Natural killer cell (primary cell): ENCODE results near the gene CACNA2D4. TPM values are rescaled to one million over a fixed set of nuclear protein-coding genes. Genes with fewer than 3 reads are reported as not detected.
A peak's percentile ranks its signal among the peaks of the same experiment; 100 is the strongest.

ENCODE experiments used
- ATAC-seq, 3 donors: fragments of 150-1000 bp in 2 of 3; fragments of 200-7000 bp in 1 of 3; cut with Tn5 transposase; 1 replicate in 1 of 3; 2 replicates in 2 of 3; pipeline ENCODE4 v1.10.0; 2021; ENCODE audit warnings: mild to moderate bottlenecking in 2 of 3, moderate library complexity in 2 of 3
- DNase-seq, 2 donors: peaks; one replicate each; pipeline versions ENCODE4 v3.0.0 to v3.0.0-alpha.2; 2013 to 2021; ENCODE audit warnings: mixed read lengths in 1 of 2
- H3K27ac ChIP-seq: one replicate; pipeline ENCODE4 v1.5.1; 2013; ENCODE audit warnings: mild to moderate bottlenecking, low read length
- H3K27me3 ChIP-seq: one replicate; pipeline ENCODE4 v1.6.1; 2013; ENCODE audit warnings: low read length; ENCODE audit not compliant: control insufficient read depth, insufficient read depth
- H3K36me3 ChIP-seq: one replicate; pipeline ENCODE4 v1.6.1; 2013; ENCODE audit warnings: low read length; ENCODE audit not compliant: control insufficient read depth, insufficient read depth
- H3K4me1 ChIP-seq: one replicate; pipeline ENCODE4 v1.6.1; 2013; ENCODE audit warnings: low read length; ENCODE audit not compliant: control insufficient read depth, insufficient read depth
- H3K4me3 ChIP-seq: one replicate; pipeline ENCODE4 v1.5.1; 2013; ENCODE audit warnings: low read length
- H3K9me3 ChIP-seq: one replicate; pipeline ENCODE4 v1.6.1; 2013; ENCODE audit warnings: low read length; ENCODE audit not compliant: control insufficient read depth, insufficient read depth
- H3K27ac Mint-ChIP-seq, 2 donors: one replicate each; pipeline ENCODE4 v1.8.0; 2022; ENCODE audit warnings: mild to moderate bottlenecking in 2 of 2, mixed read lengths in 2 of 2, moderate library complexity in 1 of 2
- H3K27me3 Mint-ChIP-seq, 2 donors: one replicate each; pipeline ENCODE4 v1.8.0; 2022; ENCODE audit warnings: low read depth in 2 of 2, mixed read lengths in 2 of 2
- H3K36me3 Mint-ChIP-seq: one replicate; pipeline ENCODE4 v1.8.0; 2022; ENCODE audit warnings: mixed read lengths
- H3K4me1 Mint-ChIP-seq, 2 donors: one replicate each; pipeline ENCODE4 v1.8.0; 2022; ENCODE audit warnings: mixed read lengths in 2 of 2
- H3K4me3 Mint-ChIP-seq: one replicate; pipeline ENCODE4 v1.8.0; 2022; ENCODE audit warnings: mild to moderate bottlenecking, moderate library complexity, mixed read lengths
- H3K9me3 Mint-ChIP-seq, 2 donors: one replicate each; pipeline ENCODE4 v1.8.0; 2022; ENCODE audit warnings: mixed read lengths in 2 of 2
- CTCF ChIP-seq: fragments of 200-600 bp; IDR thresholded peaks from one replicate; pipeline ENCODE4 v1.8.0; 2022; ENCODE audit warnings: antibody characterized with exemption
- WGBS: methylation state at CpG from one replicate; pipeline ENCODE4 v1.1.7; 2013; ENCODE audit warnings: missing lambda C conversion rate; ENCODE audit not compliant: insufficient coverage; 5-methylcytosine and 5-hydroxymethylcytosine counted together
- intact Hi-C: fragments of 100-400 bp; cut with micrococcal nuclease; formaldehyde crosslinking; loops from one replicate; pipeline ENCODE4 v1.14.2; 2022
- total RNA-seq, 4 donors: library from RNA; stranded (reverse); fragments of 120-200 nt in 1 of 4; gene quantifications; one replicate each; pipeline versions ENCODE4 v1.2.3 to v1.2.4, GENCODE V29; 2013 to 2022

The CACNA2D4 gene
- total RNA-seq, 3 donors from 2014 or later (not counting 1 experiment from before 2014, with no cell fraction given) = 26.5 to 49.6 (median 34.9) TPM

GRCh38 chr12:1805441-1806081 is 112.9 kb downstream of the CACNA2D4 start:
- Histone ChIP-seq H3K27me3 (no peaks in the 10 kb centered on the region), H3K27ac (no peak overlapping the region), H3K4me1 (peaks cover 40% of the 10 kb centered on the region), H3K4me3 (no peak overlapping the region), H3K36me3 (no peaks in the 10 kb centered on the region), H3K9me3 (no peaks in the 10 kb centered on the region)
- no peaks in the 10 kb centered on the region for H3K9me3 Mint-ChIP-seq
- H3K27ac Mint-ChIP-seq = peak overlapping the region in 1 of 2 donors; percentile 79
- H3K4me3 Mint-ChIP-seq = no peak overlapping the region
- no peak for DNase-seq
- intact Hi-C loops = no loop called here
- H3K36me3 Mint-ChIP-seq = no peaks in the 10 kb centered on the region
- no peak for ATAC-seq
- TF ChIP-seq CTCF = no peak
- H3K4me1 Mint-ChIP-seq = peaks cover 24 to 33% of the 10 kb centered on the region in 2 donors
- WGBS = 94% methylated on average over 16 of the region's 16 CpGs
- no peaks in the 10 kb centered on the region for H3K27me3 Mint-ChIP-seq

GRCh38 chr12:1804545-1805332 is 113.7 kb downstream of the CACNA2D4 start:
- Mint-ChIP-seq H3K27me3 (no peaks in the 10 kb centered on the region), H3K9me3 (no peaks in the 10 kb centered on the region), H3K4me1 (peaks cover 21 to 25% of the 10 kb centered on the region in 2 donors), H3K27ac (peak overlapping the region; percentile 76 to 79), H3K36me3 (no peaks in the 10 kb centered on the region), H3K4me3 (peak overlapping the region; percentile 60)
- Histone ChIP-seq H3K36me3 (no peaks in the 10 kb centered on the region), H3K9me3 (no peaks in the 10 kb centered on the region), H3K27me3 (no peaks in the 10 kb centered on the region), H3K4me3 (no peak overlapping the region), H3K4me1 (peaks cover 32% of the 10 kb centered on the region), H3K27ac (peak overlapping the region; percentile 47)
- DNase-seq = peak; percentile 75 to 93
- TF ChIP-seq CTCF = no peak
- intact Hi-C loops = no loop called here
- peak; percentile 90 to 99 (median 94) for ATAC-seq
- 64% methylated on average over 25 of the region's 25 CpGs for WGBS

- Mint-ChIP-seq H3K4me3 (no peak overlapping the region), H3K9me3 (no peaks in the 10 kb centered on the region), H3K27ac (no peak overlapping the region), H3K27me3 (no peaks in the 10 kb centered on the region), H3K4me1 (peaks cover 11 to 18% of the 10 kb centered on the region in 2 donors), H3K36me3 (no peaks in the 10 kb centered on the region)
- no peaks in the 10 kb centered on the region for H3K36me3 ChIP-seq
- H3K27ac ChIP-seq = no peak overlapping the region
- DNase-seq (no peak), ATAC-seq (no peak)
- TF ChIP-seq CTCF = no peak
- H3K4me3 ChIP-seq = no peak overlapping the region
- WGBS = 95% methylated on average over 7 of the region's 7 CpGs
- H3K9me3 ChIP-seq = no peaks in the 10 kb centered on the region
- H3K27me3 ChIP-seq = no peaks in the 10 kb centered on the region
- intact Hi-C loops = no loop called here
- H3K4me1 ChIP-seq = peaks cover 22% of the 10 kb centered on the region
Measured at GRCh38 chr12:1803736-1804135, 114.7 kb downstream of the CACNA2D4 start.
